Stomach (tissue), 4 donors: ENCODE measurements around the gene SLC22A17.
"Not testable (repeated sequence)": the region's sequence is repeated elsewhere in the genome, so short reads cannot be mapped to it uniquely, and the experiment has no call there.

Source experiments
- POLR2A ChIP-seq, 4 donors: fragments of 450-650 bp; IDR thresholded peaks; one replicate each; pipeline ENCODE4 v1.6.1; 2016; ENCODE audit warnings: antibody characterized with exemption in 4 of 4, control low read depth in 2 of 4, mild to moderate bottlenecking in 1 of 4, moderate library complexity in 1 of 4
- POLR2AphosphoS5 ChIP-seq, 3 donors: sonication (generic); formaldehyde crosslinking; IDR thresholded peaks; one replicate each; pipeline ENCODE4 v1.6.1; 2016; ENCODE audit warnings: antibody characterized with exemption in 3 of 3
- TF ChIP-seq, protein P1 (sequence below), 7 experiments: fragments of 450-650 bp in 4 of 7; fragments of 200-600 bp in 3 of 7; sonication (generic) in 3 of 7; IDR thresholded peaks; one replicate each; pipeline ENCODE4 v1.5.1; 2016 to 2019; ENCODE audit warnings: antibody characterized with exemption in 7 of 7, control low read depth in 2 of 7, mild to moderate bottlenecking in 1 of 7

DNA sequence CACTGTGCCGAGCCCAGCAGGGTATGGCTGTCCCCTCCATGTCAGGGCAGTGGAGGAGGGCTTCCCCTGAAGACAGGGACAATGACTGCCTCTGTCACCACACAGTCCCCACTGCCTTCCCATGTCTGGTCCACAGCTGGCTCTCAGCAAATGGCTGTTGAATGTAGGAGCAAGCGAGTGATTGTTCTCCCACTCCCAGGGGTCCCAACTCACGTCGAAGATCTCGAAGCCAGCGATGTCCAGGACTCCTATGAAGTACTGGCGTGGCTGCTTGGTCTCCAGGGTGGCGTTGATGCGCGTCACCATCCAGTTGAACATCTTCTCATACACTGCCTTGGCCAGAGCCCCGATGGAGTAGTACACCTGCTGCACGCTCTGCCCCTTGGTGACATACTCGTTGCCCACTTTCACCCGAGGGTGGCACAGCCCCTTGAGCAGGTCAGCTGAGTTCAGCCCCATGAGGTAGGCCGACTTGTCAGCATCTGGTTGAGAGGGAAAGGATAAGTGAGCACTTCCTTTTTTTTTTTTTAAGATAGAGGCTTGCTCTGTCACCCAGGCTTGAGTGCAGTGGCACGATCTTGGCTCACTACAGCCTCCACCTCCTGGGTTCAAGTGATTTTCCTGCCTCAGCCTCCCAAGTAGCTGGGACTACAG is 47.9 kb upstream of the SLC22A17 start:
- TF ChIP-seq, protein P1, sequence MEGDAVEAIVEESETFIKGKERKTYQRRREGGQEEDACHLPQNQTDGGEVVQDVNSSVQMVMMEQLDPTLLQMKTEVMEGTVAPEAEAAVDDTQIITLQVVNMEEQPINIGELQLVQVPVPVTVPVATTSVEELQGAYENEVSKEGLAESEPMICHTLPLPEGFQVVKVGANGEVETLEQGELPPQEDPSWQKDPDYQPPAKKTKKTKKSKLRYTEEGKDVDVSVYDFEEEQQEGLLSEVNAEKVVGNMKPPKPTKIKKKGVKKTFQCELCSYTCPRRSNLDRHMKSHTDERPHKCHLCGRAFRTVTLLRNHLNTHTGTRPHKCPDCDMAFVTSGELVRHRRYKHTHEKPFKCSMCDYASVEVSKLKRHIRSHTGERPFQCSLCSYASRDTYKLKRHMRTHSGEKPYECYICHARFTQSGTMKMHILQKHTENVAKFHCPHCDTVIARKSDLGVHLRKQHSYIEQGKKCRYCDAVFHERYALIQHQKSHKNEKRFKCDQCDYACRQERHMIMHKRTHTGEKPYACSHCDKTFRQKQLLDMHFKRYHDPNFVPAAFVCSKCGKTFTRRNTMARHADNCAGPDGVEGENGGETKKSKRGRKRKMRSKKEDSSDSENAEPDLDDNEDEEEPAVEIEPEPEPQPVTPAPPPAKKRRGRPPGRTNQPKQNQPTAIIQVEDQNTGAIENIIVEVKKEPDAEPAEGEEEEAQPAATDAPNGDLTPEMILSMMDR (IDR thresholded peaks at IDR 0.05): not testable (repeated sequence)
- not testable (repeated sequence) for TF ChIP-seq POLR2A, POLR2AphosphoS5 (IDR thresholded peaks at IDR 0.05)
